ENCODE measurements around the gene SCRN1.

The SCRN1 gene

DNA sequence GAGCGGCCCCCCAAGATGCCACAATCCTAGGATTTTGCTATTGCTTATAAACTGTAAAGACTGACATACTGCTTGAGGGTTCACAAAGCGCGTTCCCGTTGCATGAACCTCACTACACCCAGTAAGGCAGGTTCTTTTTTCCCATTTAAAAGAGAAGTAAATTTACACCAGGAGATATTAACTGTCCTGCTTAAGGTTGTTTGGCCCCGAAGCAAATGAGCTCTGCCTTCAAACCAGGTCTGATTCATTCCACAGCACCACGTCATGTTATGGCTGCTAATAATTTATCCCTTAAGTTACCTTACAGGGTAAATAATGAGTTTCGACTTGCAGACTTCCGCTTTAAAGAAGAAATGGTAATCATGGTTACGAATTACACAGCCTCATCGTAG is 37.5 kb upstream of the SCRN1 start:
- H3K36me3 ChIP-seq (ENCODE audit: control insufficient read depth, insufficient read depth, low read length): peaks cover 4% of the 10 kb centered on the region
- H3K27ac ChIP-seq (ENCODE audit: low read depth, low read length, severe bottlenecking): peak overlapping the region; percentile 95
- H3K4me1 ChIP-seq (ENCODE audit: control insufficient read depth, insufficient read depth, low read length, poor library complexity, severe bottlenecking): peaks cover 6% of the 10 kb centered on the region
- peak overlapping the region; percentile 69 for H3K4me3 ChIP-seq (ENCODE audit: extremely low read depth, insufficient read depth, low read length, poor library complexity, severe bottlenecking)
- WGBS, 2 experiments (ENCODE audit: insufficient coverage in 2 of 2): 0 to 18% methylated on average over 3 to 4 of the region's 10 CpGs
- no peaks in the 10 kb centered on the region for H3K9me3 ChIP-seq (ENCODE audit: control insufficient read depth, low read length)

DNA sequence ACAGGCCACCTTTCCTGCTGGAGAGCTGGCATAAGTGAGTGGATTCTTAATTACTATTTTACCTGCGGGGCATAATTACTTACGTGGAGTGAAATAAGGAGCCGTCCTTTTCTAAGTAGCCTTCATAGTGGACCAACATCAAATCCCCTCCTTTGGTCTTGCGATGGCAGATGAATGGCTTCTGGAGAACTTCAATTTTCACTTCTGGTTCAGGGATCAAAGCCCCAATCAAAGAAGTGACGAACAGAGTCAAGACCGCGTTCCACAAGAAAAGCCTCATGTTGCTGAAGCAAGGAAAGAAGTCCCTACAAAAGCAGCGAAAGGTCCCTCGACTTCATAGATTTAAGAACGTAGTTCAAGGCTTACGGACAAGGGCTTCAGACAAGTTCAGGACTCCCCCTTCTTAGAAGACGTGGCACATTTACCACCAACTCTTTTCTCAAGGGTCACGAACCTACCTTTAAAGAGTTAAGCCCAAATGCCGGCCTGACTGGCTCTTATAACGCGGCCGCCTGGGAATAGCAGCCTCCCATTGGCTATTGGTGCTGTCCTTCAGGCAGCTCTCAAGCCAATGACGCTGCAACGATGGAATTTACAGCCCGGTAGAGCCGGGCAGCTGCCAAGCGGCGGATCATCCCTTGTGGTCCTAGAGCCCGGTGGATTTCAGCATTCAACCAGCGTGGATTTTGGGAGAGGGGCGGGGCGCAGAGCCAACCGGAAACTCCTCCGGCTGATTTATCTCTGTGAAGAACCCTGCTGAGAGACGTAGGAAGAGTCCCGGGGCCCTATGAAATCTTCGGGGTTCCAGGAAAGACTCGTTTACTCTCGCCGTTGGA is 36.8 kb upstream of the SCRN1 start, which contains the start of gene FKBP14:
Gene FKBP14 (minus strand): TSS at position 474 of the 836 bp plus-strand sequence. CDS start 194 bp downstream, at position 280.
- peak within 1 kb of the TSS; percentile 95 for H3K27ac ChIP-seq (ENCODE audit: low read depth, low read length, severe bottlenecking)
- H3K4me3 ChIP-seq (ENCODE audit: extremely low read depth, insufficient read depth, low read length, poor library complexity, severe bottlenecking): peak within 1 kb of the TSS; percentile 69
- WGBS, 2 experiments (ENCODE audit: insufficient coverage in 2 of 2): 0 to 1% methylated on average over 31 to 33 of the region's 35 CpGs
- no peaks in the 10 kb centered on the region for H3K9me3 ChIP-seq (ENCODE audit: control insufficient read depth, low read length)
- peaks cover 9% of the 10 kb centered on the region for H3K36me3 ChIP-seq (ENCODE audit: control insufficient read depth, insufficient read depth, low read length)
- peaks cover 6% of the 10 kb centered on the region for H3K4me1 ChIP-seq (ENCODE audit: control insufficient read depth, insufficient read depth, low read length, poor library complexity, severe bottlenecking)

DNA sequence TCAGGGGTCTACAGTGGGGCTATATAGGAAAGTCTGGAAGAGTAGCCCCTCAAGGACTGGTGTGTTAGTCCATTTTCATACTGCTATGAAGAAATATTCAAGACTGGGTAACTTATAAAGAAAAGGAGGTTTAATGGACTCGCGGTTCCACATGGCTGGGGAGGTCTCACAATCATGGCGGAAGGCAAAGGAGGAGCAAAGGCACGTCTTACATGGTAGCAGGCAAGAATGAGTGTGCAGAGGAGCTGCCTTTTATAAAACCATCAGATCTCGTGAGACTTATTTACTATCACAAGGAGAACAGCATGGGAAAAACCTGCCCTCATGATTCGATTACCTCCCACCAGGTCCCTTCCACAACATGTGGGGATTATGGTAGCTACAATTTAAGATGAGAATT is 33.9 kb upstream of the SCRN1 start:
- no peaks in the 10 kb centered on the region for H3K4me1 ChIP-seq (ENCODE audit: control insufficient read depth, insufficient read depth, low read length, poor library complexity, severe bottlenecking)
- 88 to 97% methylated on average over 4 to 5 of the region's 6 CpGs for WGBS, 2 experiments (ENCODE audit: insufficient coverage in 2 of 2)
- H3K36me3 ChIP-seq (ENCODE audit: control insufficient read depth, insufficient read depth, low read length): peaks cover 10% of the 10 kb centered on the region
- H3K27ac ChIP-seq (ENCODE audit: low read depth, low read length, severe bottlenecking): no peak overlapping the region
- no peaks in the 10 kb centered on the region for H3K9me3 ChIP-seq (ENCODE audit: control insufficient read depth, low read length)
- H3K4me3 ChIP-seq (ENCODE audit: extremely low read depth, insufficient read depth, low read length, poor library complexity, severe bottlenecking): no peak overlapping the region

DNA sequence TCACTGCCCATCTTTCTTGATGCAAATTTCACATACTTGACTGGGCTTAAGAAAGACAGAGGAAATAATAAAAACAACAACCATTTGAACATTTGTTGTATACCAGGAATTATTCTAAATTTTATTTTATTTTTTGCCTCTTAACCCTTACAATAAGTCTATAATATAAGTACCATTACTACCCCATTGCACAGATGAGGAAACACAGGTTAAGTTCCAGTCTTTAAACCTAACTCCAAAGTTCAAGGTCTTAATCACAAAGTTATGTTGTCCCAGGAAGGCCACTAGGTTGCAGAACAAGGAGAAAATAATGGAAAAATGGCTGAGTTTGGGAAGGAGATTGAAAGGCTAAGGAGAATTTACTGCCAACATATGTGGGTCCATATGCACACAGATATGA is 33.4 kb upstream of the SCRN1 start:
- Histone ChIP-seq H3K9me3 (ENCODE audit: control insufficient read depth, low read length) (no peaks in the 10 kb centered on the region), H3K4me1 (ENCODE audit: control insufficient read depth, insufficient read depth, low read length, poor library complexity, severe bottlenecking) (no peaks in the 10 kb centered on the region), H3K27ac (ENCODE audit: low read depth, low read length, severe bottlenecking) (no peak overlapping the region), H3K4me3 (ENCODE audit: extremely low read depth, insufficient read depth, low read length, poor library complexity, severe bottlenecking) (no peak overlapping the region), H3K36me3 (ENCODE audit: control insufficient read depth, insufficient read depth, low read length) (peaks cover 15% of the 10 kb centered on the region)

DNA sequence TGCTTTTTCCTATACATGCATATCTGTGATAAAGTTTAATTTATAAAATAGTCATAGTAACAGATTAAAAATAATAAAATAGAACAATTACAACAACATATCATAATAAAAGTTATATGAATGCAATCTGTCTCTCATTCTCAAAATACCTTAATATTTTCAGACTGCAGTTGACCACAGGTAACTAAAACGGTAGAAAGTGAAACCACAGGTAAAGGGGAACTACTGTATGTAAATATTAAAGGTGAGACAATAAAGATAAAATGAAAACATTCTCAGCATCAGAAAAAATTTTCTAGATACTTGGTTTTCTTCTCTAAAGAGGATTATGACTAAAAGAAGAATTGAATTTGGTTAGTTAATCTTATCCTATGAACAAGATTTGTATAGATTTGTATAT is 30.9 kb upstream of the SCRN1 start:
- no peaks in the 10 kb centered on the region for H3K9me3 ChIP-seq (ENCODE audit: control insufficient read depth, low read length)
- no peaks in the 10 kb centered on the region for H3K4me1 ChIP-seq (ENCODE audit: control insufficient read depth, insufficient read depth, low read length, poor library complexity, severe bottlenecking)
- H3K36me3 ChIP-seq (ENCODE audit: control insufficient read depth, insufficient read depth, low read length): peaks cover 37% of the 10 kb centered on the region
- H3K4me3 ChIP-seq (ENCODE audit: extremely low read depth, insufficient read depth, low read length, poor library complexity, severe bottlenecking): no peak overlapping the region
- no CpG with 5 or more reads among the region's 1 CpG for WGBS, 2 experiments (ENCODE audit: insufficient coverage in 2 of 2)
- no peak overlapping the region for H3K27ac ChIP-seq (ENCODE audit: low read depth, low read length, severe bottlenecking)

DNA sequence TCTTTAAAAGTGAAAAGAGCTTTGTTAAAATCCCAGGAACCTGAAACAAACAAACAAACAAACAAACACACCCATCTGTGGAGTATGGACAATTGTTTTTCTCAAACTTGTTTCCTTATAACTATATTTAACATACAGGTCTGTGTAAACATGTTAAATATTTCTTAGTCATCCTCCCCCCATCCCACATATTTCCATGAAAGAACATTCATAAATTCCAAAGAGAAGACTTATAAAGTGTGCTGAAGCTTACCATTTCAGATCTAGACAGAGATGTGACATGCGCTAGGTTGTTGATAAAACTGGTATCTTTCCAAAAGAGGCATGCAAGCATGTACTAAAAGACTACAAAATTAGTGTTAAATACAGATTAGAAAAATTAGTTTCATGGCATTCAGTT is 30.4 kb upstream of the SCRN1 start:
- peaks cover 37% of the 10 kb centered on the region for H3K36me3 ChIP-seq (ENCODE audit: control insufficient read depth, insufficient read depth, low read length)
- no peak overlapping the region for H3K4me3 ChIP-seq (ENCODE audit: extremely low read depth, insufficient read depth, low read length, poor library complexity, severe bottlenecking)
- H3K9me3 ChIP-seq (ENCODE audit: control insufficient read depth, low read length): no peaks in the 10 kb centered on the region
- no peaks in the 10 kb centered on the region for H3K4me1 ChIP-seq (ENCODE audit: control insufficient read depth, insufficient read depth, low read length, poor library complexity, severe bottlenecking)
- no peak overlapping the region for H3K27ac ChIP-seq (ENCODE audit: low read depth, low read length, severe bottlenecking)
- 100% methylated on average over 1 of the region's 1 CpG for WGBS, 2 experiments (ENCODE audit: insufficient coverage in 2 of 2)

DNA sequence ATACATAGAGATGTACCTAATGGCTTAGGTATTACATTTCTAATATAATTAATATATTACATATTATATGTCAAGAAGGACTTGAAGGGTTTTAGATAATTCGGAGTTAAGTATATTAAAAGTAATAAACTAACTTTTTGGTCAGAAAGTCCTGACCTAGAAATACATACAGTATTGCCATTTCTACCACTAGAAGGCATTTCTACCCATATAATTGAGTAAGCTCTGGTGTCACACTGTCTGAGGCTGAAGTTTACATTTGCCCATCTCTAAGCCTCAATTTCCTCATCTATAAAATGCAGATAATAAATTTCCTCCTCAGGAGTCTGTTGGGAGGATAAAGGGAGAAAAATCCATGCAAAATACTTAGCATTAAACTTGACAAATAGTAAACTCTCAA is 29.8 kb upstream of the SCRN1 start:
- H3K27ac ChIP-seq (ENCODE audit: low read depth, low read length, severe bottlenecking): no peak overlapping the region
- peaks cover 40% of the 10 kb centered on the region for H3K36me3 ChIP-seq (ENCODE audit: control insufficient read depth, insufficient read depth, low read length)
- H3K4me1 ChIP-seq (ENCODE audit: control insufficient read depth, insufficient read depth, low read length, poor library complexity, severe bottlenecking): no peaks in the 10 kb centered on the region
- no peak overlapping the region for H3K4me3 ChIP-seq (ENCODE audit: extremely low read depth, insufficient read depth, low read length, poor library complexity, severe bottlenecking)
- WGBS, 2 experiments (ENCODE audit: insufficient coverage in 2 of 2): no CpG with 5 or more reads among the region's 1 CpG
- no peaks in the 10 kb centered on the region for H3K9me3 ChIP-seq (ENCODE audit: control insufficient read depth, low read length)

DNA sequence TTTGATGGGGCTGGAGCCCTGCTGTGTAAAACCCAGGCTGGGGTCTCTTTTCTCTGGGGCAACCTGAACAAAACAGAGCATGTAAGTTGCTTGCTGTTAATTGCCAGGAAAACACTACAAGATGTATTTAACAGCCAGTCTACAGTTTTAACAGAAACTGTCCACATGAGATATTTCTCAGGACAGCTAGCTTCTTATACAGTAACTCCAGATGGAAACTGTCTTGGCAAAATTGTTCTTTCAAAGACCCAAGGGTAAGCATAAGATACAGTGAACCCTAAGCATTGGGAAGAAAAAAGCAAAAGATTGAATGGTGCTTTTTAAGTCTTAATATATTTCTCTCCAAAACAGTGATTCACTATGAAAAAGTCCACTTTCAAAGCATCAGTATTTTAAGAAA is 28.9 kb upstream of the SCRN1 start:
- Histone ChIP-seq H3K4me1 (ENCODE audit: control insufficient read depth, insufficient read depth, low read length, poor library complexity, severe bottlenecking) (no peaks in the 10 kb centered on the region), H3K36me3 (ENCODE audit: control insufficient read depth, insufficient read depth, low read length) (peaks cover 48% of the 10 kb centered on the region), H3K27ac (ENCODE audit: low read depth, low read length, severe bottlenecking) (no peak overlapping the region), H3K4me3 (ENCODE audit: extremely low read depth, insufficient read depth, low read length, poor library complexity, severe bottlenecking) (no peak overlapping the region), H3K9me3 (ENCODE audit: control insufficient read depth, low read length) (no peaks in the 10 kb centered on the region)

DNA sequence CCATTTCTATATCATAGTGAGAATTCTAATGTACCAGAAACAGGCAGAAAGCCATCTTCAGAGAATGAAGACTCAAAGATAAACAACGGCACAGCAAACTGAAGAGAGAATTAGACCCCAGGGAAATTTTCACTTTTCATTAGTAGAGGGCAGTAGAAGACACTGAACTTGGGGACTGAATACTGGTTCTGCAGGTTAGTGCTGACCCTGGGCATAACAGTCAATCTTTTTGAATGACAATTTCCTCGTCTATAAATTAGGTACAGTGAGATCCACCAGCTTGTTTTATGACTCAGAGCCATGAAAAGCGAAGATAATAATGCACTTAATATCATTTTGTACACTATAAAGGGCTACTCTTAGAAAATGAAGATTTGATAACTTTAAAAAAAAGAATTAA is 23.2 kb upstream of the SCRN1 start:
- Histone ChIP-seq H3K4me1 (ENCODE audit: control insufficient read depth, insufficient read depth, low read length, poor library complexity, severe bottlenecking) (no peaks in the 10 kb centered on the region), H3K9me3 (ENCODE audit: control insufficient read depth, low read length) (no peaks in the 10 kb centered on the region), H3K27ac (ENCODE audit: low read depth, low read length, severe bottlenecking) (no peak overlapping the region), H3K36me3 (ENCODE audit: control insufficient read depth, insufficient read depth, low read length) (peaks cover 34% of the 10 kb centered on the region), H3K4me3 (ENCODE audit: extremely low read depth, insufficient read depth, low read length, poor library complexity, severe bottlenecking) (no peak overlapping the region)
- 100% methylated on average over 1 to 2 of the region's 3 CpGs for WGBS, 2 experiments (ENCODE audit: insufficient coverage in 2 of 2)

DNA sequence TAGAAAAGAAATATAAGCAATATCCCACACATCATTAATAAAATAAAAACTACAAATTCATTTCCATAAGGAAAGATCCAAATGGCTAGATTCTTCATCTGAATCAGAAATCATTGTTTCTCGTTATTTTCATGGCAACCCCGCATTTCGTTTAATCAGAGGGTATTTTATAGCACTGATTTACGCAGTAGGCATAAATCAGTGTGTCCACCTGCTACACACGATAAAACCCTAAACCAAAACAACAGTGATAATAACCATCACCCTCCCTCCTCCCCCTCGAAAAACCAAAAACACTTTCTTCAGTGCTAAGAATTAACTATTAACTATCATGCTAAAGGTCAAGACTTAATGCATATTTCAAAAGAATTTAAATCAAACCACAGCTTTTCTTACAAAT is 20.4 kb upstream of the SCRN1 start:
- 80 to 98% methylated on average over 1 to 5 of the region's 6 CpGs for WGBS, 2 experiments (ENCODE audit: insufficient coverage in 2 of 2)

DNA sequence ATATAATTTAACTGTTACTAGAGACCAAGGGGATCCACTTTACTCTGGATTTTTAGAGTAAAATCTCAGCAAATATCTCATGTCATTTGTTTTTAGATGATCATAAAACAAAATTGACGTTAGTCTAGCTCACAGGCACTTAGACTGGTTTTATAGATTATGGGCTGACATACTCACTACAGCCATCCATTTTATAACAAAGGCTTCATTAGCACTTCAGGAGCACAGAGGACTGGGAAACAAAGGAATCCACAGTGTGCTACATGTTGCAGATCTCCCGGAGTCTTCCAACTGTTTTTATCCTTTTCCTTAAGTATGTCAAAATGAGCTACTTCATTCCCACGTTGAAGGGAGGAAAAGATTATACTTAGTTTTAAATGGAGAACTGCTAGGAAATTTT is 15.9 kb upstream of the SCRN1 start:
- Histone ChIP-seq H3K9me3 (ENCODE audit: control insufficient read depth, low read length) (no peaks in the 10 kb centered on the region), H3K27ac (ENCODE audit: low read depth, low read length, severe bottlenecking) (no peak overlapping the region), H3K4me3 (ENCODE audit: extremely low read depth, insufficient read depth, low read length, poor library complexity, severe bottlenecking) (no peak overlapping the region), H3K36me3 (ENCODE audit: control insufficient read depth, insufficient read depth, low read length) (no peaks in the 10 kb centered on the region), H3K4me1 (ENCODE audit: control insufficient read depth, insufficient read depth, low read length, poor library complexity, severe bottlenecking) (no peaks in the 10 kb centered on the region)
- WGBS, 2 experiments (ENCODE audit: insufficient coverage in 2 of 2): no CpG with 5 or more reads among the region's 3 CpGs

More for the DNA sequence above, 20.4 kb upstream of the SCRN1 start:
- Histone ChIP-seq H3K4me1 (ENCODE audit: control insufficient read depth, insufficient read depth, low read length, poor library complexity, severe bottlenecking) (no peaks in the 10 kb centered on the region), H3K27ac (ENCODE audit: low read depth, low read length, severe bottlenecking) (no peak overlapping the region), H3K36me3 (ENCODE audit: control insufficient read depth, insufficient read depth, low read length) (peaks cover 14% of the 10 kb centered on the region), H3K9me3 (ENCODE audit: control insufficient read depth, low read length) (no peaks in the 10 kb centered on the region), H3K4me3 (ENCODE audit: extremely low read depth, insufficient read depth, low read length, poor library complexity, severe bottlenecking) (no peak overlapping the region)
